Nucleus accumbens (tissue), 56 donors: ENCODE measurements around the gene SSNA1.

Experiments
- DNase-seq, 56 donors: peaks; one replicate each; lab custom pipeline; 2025; lab: John Stamatoyannopoulos, UW

SSNA1 gene

GRCh38 chr9:137227853-137228505 lies 39.5 kb downstream of the SSNA1 start:
- DNase-seq, result no peak

DNA sequence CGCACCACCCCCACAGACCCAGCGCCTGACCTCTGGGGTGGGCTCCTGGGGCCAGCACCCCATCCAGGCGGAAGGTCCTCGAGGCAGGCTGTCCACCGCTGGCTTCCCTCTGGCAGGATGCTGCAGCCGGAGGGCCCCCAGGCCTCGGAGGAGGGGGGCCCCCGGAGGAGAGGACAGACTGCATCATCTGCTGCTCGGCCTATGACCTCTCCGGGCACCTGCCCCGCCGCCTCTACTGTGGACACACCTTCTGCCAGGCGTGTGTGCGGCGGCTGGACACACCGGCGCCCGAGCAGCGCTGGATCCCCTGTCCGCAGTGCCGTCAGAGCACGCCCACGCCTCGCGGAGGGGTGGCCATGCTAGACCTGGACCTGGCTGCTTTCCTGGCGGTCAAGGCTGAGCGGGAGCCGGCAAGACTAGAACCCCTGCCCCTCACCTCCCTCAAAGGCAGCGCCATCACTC lies 40.1 kb downstream of the SSNA1 start:
- DNase-seq, result no peak

GRCh38 chr9:137228968-137229896 lies 40.8 kb downstream of the SSNA1 start:
- DNase-seq, result no peak

GRCh38 chr9:137229903-137230704 lies 41.6 kb downstream of the SSNA1 start:
- no peak for DNase-seq

DNA sequence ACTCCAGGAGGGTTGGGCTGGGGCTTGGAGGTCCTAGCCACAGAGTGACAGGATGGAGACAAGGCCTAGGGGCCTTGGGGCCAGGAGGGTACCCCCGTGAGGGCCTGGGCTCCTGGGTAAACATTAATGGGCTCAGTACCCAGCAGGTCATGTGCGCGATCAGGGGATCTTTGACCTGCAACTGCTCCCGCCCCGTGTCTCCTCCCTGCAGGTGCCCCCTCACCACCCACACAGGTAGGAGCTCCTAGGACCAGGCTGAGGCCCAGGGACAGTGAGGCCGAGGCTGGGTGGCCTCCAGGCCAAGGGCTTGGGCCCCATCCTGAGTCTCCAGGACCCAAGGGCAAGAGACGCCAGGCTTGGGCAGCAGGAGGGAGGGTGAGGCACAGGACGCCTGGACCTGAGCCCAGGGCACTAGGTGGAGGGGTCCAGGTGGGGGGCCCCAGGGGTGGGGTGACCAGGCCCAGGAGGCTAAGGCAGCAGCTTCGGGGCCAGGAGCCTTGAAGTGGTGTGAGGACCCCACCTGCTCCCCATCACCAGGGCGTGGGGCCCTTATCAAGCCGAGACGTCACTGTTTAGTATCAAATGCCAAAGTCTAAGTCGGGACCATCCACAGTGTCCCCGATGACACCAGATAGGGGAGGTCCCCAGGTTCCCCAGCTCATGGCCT lies 42.4 kb downstream of the SSNA1 start, which contains the start of gene SLC34A3:
Gene SLC34A3, plus strand, starts transcription at position 197 of the 667 bp plus-strand sequence. CDS start 802 bp downstream, outside the sequence.
- no peak for DNase-seq

GRCh38 chr9:137231372-137232039 lies 43.0 kb downstream of the SSNA1 start:
- DNase-seq, result no peak

DNA sequence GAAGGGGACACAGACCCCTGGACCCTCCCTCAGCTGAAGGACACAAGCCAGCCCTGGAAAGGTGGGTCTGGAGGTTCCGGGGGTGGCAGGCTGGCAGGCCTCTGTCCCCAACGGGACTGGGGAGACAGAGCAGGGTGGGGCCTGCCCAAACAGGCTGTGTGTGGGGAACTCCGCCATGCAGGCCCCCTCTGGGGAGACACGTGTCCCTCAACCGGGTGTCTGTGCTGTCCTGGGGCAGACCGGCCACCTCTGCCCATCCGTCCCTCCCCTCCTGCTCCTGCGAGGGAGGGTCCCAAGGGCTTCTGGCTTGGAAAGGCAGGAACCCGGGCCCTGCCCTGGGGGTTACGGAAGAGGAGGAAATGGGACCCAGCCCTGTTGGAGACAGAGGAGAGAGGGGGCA lies 43.6 kb downstream of the SSNA1 start:
- DNase-seq, result no peak

- DNase-seq, result no peak
These were observed 44.0 kb downstream of the SSNA1 start for GRCh38 chr9:137232510-137232909.

- no peak for DNase-seq
These were observed 44.9 kb downstream of the SSNA1 start for GRCh38 chr9:137233143-137233980.

DNA sequence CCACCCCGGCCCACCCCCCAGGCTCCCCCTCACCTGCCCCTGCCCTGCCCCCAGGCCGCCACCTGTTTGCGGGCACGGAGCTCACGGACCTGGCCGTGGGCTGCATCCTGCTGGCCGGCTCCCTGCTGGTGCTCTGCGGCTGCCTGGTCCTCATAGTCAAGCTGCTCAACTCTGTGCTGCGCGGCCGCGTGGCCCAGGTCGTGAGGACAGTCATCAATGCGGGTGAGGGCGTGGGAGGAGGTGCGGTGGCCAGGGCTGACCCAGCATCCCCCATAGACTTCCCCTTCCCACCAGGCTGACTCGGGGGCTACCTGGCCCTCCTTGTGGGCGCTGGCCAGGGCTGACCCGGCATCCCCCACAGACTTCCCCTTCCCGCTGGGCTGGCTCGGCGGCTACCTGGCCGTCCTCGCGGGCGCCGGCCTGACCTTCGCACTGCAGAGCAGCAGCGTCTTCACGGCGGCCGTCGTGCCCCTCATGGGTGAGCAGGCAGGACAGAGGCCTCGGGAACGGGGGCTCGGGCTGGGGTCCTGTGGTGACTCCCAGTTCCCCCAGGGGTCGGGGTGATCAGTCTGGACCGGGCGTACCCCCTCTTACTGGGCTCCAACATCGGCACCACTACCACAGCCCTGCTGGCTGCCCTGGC lies 45.7 kb downstream of the SSNA1 start:
- no peak for DNase-seq

DNA sequence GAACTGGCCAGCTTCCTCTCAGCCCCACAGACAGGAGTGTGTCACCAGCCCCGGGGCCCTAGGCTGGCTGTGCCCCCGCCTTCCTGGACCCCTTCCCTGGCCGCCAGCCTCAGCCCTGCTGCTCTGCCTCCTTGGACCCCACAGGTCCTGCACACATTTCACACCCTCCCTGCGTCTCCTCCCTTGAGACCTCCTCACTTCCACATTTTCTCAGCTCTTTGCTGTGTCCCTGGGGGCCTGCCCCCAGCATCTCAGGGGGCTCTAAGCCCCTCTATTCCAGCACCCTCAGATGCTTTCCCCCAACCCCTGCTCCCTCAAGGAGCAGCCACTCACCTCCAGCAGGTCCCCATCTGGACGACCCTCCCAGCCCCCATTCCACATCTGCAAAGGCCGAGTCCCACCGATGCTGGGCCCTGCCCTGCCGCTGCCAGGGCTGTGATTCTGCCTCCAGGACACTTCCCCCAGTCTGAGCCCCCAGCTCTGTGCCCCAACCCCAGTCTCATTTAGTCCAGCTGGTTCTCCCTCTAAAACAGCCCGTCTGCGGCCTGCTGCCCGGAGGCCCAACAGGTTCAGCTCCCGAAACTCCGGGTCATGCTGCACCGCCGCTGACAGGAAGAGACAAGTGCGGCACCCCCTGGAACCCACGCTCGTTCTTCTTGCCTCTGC lies 46.4 kb downstream of the SSNA1 start:
- no peak for DNase-seq

DNA sequence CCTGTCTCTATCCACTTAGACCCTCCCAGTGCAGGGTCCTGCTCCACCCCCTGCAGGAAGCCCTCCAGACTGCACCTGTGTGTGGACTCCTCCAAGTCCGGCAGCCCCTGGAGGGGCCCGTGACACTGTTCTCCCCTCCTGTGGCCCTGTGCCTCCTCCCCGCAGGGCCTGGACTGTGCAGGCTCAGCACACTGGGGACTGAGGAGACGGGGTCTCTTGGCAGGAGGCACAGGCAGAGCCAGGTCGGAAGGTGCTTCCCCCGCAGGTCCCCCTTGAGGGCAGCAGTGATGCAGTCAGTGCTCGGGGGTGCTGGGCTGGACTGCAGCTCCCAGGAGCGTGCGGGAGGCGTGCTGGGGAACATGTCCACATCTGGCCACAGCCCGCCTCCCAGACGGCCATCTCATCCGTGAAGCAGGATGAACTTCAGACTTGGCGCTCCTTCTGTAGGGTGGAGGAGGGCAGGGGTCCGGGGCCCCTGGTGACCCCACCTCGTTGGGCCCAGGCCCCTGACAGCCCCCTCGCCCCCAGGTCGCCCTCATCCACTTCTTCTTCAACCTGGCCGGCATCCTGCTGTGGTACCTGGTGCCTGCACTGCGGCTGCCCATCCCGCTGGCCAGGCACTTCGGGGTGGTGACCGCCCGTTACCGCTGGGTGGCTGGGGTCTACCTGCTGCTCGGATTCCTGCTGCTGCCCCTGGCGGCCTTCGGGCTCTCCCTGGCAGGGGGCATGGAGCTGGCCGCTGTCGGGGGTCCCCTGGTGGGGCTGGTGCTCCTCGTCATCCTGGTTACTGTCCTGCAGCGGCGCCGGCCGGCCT lies 47.2 kb downstream of the SSNA1 start:
- no peak for DNase-seq

- DNase-seq, result peak in 53 of 56 donors; percentile 11 to 89 (median 66)
These were observed 47.9 kb downstream of the SSNA1 start for GRCh38 chr9:137236238-137236935.

DNA sequence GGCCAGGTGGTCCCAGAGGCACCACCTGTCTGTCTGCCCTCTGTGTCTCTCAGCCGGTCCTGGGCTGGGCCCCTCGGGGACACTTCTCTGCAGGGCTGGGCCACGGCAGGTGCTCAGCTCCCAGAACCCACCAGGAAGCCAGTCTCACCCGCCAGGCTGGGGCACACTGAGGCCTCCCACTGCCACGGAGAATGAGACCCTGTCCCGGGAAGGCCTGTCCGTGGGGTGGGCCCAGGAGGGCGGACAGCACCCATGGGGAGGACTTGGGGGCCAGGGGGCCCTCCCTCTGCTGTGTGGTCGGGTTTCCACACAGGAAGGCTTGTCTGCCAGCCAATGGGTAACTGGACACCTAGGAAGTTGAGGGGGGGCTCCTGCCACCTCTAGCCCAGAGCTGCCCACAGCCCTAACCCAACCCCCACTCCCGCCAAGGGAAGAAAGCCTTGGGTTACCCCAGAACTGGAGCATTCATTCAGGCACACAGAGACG lies 48.5 kb downstream of the SSNA1 start:
- DNase-seq, result peak in 5 of 56 donors; percentile 12 to 39 (median 28)

- DNase-seq, result peak in 50 of 56 donors; percentile 11 to 89 (median 60)
These were observed 49.6 kb downstream of the SSNA1 start for GRCh38 chr9:137237759-137238726.
